ENCODE measurements around the gene CNOT4. TPM values are rescaled to one million over a fixed set of nuclear protein-coding genes. Genes with fewer than 3 reads are reported as not detected.

Gene CNOT4
- polyA plus RNA-seq, 2 of the 4 experiments (the other 2 are of a cell fraction) = 10.0 to 16.4 TPM

GRCh38 chr7:135335628-135336139 is 174.2 kb downstream of the CNOT4 start (continued):
- TF ChIP-seq REST (IDR thresholded peaks at IDR 0.05) (peak; percentile 93), HES2 (IDR thresholded peaks at IDR 0.05) (no peak), HOXB13 (CRISPR knock-in tag; IDR thresholded peaks at IDR 0.05; ENCODE audit: low read depth) (no peak)

- peaks cover 8% of the 10 kb centered on the region; the same call in 1 of the 3 replicates for H3K4me1 ChIP-seq
- DNase-seq (ENCODE audit: low read depth in 1 of 2, low spot score in 1 of 2) (no peak), FAIRE-seq (no peak), ATAC-seq (peak in 1 of 2 experiments; percentile 38; a peak in 3 of 6 replicates)
- 41% methylated on average over 8 of the region's 10 CpGs for WGBS (ENCODE audit: missing lambda C conversion rate)
- ChIA-PET CTCF (interaction anchor here (0.5 to 12.7 kb wide), 37 partner anchors 8 to 649 kb away, joined by 3 to 388 read pairs (median 5); no protein-coding TSS in a partner anchor), POLR2A (interaction anchor here (1.3 kb wide), 1 partner anchor 54 kb away, joined by 7 read pairs; no protein-coding TSS in a partner anchor)
- TF ChIP-seq RARB (CRISPR knock-in tag; IDR thresholded peaks at IDR 0.05) (no peak), FOXS1 (CRISPR knock-in tag; IDR thresholded peaks at IDR 0.05) (no peak), ZFP36 (IDR thresholded peaks at IDR 0.05; ENCODE audit: borderline replicate concordance, partially characterized antibody) (no peak), CBX2 (IDR thresholded peaks at IDR 0.05; ENCODE audit: borderline replicate concordance, low read depth) (no peak), KDM5A (IDR thresholded peaks at IDR 0.05) (no peak), USF2 (IDR thresholded peaks at IDR 0.05) (no peak), CBX8 (IDR thresholded peaks at IDR 0.05) (no peak), PBX3 (IDR thresholded peaks at IDR 0.05) (no peak), FOSB (CRISPR knock-in tag; IDR thresholded peaks at IDR 0.05) (no peak), JUN (IDR thresholded peaks at IDR 0.05) (no peak), KDM1A (IDR thresholded peaks at IDR 0.05; ENCODE audit: low read depth) (no peak), EHF (CRISPR knock-in tag; IDR thresholded peaks at IDR 0.05) (no peak), MAX (IDR thresholded peaks at IDR 0.05) (no peak), CHD4 (IDR thresholded peaks at IDR 0.05; ENCODE audit: borderline replicate concordance) (no peak), FOSL2 (IDR thresholded peaks at IDR 0.05) (no peak), FOSL2 (CRISPR knock-in tag; IDR thresholded peaks at IDR 0.05) (no peak)
- no peaks in the 10 kb centered on the region for H3K9me3 ChIP-seq
- H3K27ac ChIP-seq = peak overlapping the region; percentile 28 to 43; a peak in 2 of 6 replicates
- H3K4me3 ChIP-seq = no peak overlapping the region
- H3K4me2 ChIP-seq = no peak overlapping the region
Observed at GRCh38 chr7:135334830-135335543, 174.9 kb downstream of the CNOT4 start.
